ENCODE measurements around the gene CDIPT.

The CDIPT gene

DNA sequence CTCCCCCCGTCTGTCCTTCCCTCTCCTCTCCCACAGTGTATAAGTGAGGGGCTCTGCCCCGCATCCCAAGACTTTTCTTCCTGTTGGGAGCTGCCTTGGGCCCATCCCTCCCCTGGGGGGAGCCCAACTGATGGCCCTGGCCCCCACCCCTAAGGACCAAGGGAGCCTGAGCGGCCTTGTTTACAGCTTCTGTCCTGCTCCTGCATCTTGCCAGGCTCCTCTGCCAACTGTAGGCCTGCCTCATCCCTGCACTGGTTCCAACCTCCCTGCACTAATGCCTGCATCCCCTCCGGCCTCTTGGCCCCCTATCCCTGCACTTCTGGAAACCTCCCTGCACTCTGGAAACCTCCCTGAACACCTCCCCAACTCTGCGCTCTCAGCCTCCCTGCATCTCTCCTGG lies 48.4 kb downstream of the CDIPT start:
- peak overlapping the region in 1 of 2 experiments; percentile 6 for H3K23ac ChIP-seq (ENCODE audit: low read length in 2 of 2)
- no peak for DNase-seq
- H3K9me3 ChIP-seq (ENCODE audit: control insufficient read depth, low read length) = no peaks in the 10 kb centered on the region
- peak overlapping the region; percentile 24 for H3K4me2 ChIP-seq (ENCODE audit: low read length, poor library complexity, severe bottlenecking)
- peaks cover 54% of the 10 kb centered on the region for H3K4me1 ChIP-seq (ENCODE audit: control insufficient read depth, insufficient read depth, low read depth, low read length)
- 91% methylated on average over 5 of the region's 5 CpGs for WGBS
- peak overlapping the region; percentile 41 for H4K8ac ChIP-seq (ENCODE audit: low read length)
- no peak overlapping the region for H3K27ac ChIP-seq (ENCODE audit: low read length, poor library complexity, severe bottlenecking)
- H4K91ac ChIP-seq (ENCODE audit: low read length) = peak overlapping the region; percentile 45
- H2BK15ac ChIP-seq (ENCODE audit: low read depth, poor library complexity, severe bottlenecking) = no peak overlapping the region
- H3K18ac ChIP-seq (ENCODE audit: low read depth in 1 of 2, low read length in 2 of 2) = peak overlapping the region in 1 of 2 experiments; percentile 37
- H3K4ac ChIP-seq (ENCODE audit: low read depth in 1 of 2, low read length in 2 of 2) = peak overlapping the region in 1 of 2 experiments; percentile 6
- no peak overlapping the region for H2BK120ac ChIP-seq (ENCODE audit: low read depth, low read length)
- no peak overlapping the region for H2BK5ac ChIP-seq (ENCODE audit: low read depth, low read length, poor library complexity, severe bottlenecking)
- peak overlapping the region; percentile 44 for H2AK5ac ChIP-seq (ENCODE audit: low read length, severe bottlenecking)
- peaks cover 10% of the 10 kb centered on the region for H3K79me1 ChIP-seq (replicated peaks; ENCODE audit: low read length, poor library complexity, severe bottlenecking)
- peak overlapping the region in 1 of 2 experiments; percentile 90 for H3K4me3 ChIP-seq (ENCODE audit: insufficient read depth in 1 of 2, low read depth in 1 of 2, low read length in 2 of 2)
- H3K27me3 ChIP-seq (ENCODE audit: control insufficient read depth in 1 of 2, insufficient read depth in 1 of 2, low read length in 2 of 2) = no peaks in the 10 kb centered on the region
- H2AFZ ChIP-seq (ENCODE audit: low read depth, low read length) = no peak overlapping the region
- peak overlapping the region in 1 of 2 experiments; percentile 40 for H2BK12ac ChIP-seq (ENCODE audit: low read length in 2 of 2)
- peak overlapping the region; percentile 93 for H3K9ac ChIP-seq (ENCODE audit: low read length)
- no peak overlapping the region for H3K14ac ChIP-seq (ENCODE audit: low read length in 2 of 2)
- peaks cover 24 to 26% of the 10 kb centered on the region in 2 experiments for H3K36me3 ChIP-seq (ENCODE audit: control insufficient read depth in 1 of 2, insufficient read depth in 2 of 2, low read depth in 1 of 2, low read length in 2 of 2)

GRCh38 chr16:29813644-29814562 lies 49.1 kb downstream of the CDIPT start:
- peaks cover 23 to 24% of the 10 kb centered on the region in 2 experiments for H3K36me3 ChIP-seq (ENCODE audit: control insufficient read depth in 1 of 2, insufficient read depth in 2 of 2, low read depth in 1 of 2, low read length in 2 of 2)
- no peak overlapping the region for H2BK15ac ChIP-seq (ENCODE audit: low read depth, poor library complexity, severe bottlenecking)
- peaks cover 54% of the 10 kb centered on the region for H3K4me1 ChIP-seq (ENCODE audit: control insufficient read depth, insufficient read depth, low read depth, low read length)
- peaks cover 10% of the 10 kb centered on the region for H3K79me1 ChIP-seq (replicated peaks; ENCODE audit: low read length, poor library complexity, severe bottlenecking)
- H3K9ac ChIP-seq (ENCODE audit: low read length) = peak overlapping the region; percentile 93
- peak overlapping the region in 1 of 2 experiments; percentile 1 for H3K4ac ChIP-seq (ENCODE audit: low read depth in 1 of 2, low read length in 2 of 2)
- H2BK5ac ChIP-seq (ENCODE audit: low read depth, low read length, poor library complexity, severe bottlenecking) = no peak overlapping the region
- peak overlapping the region in 1 of 2 experiments; percentile 90 for H3K4me3 ChIP-seq (ENCODE audit: insufficient read depth in 1 of 2, low read depth in 1 of 2, low read length in 2 of 2)
- WGBS = 92% methylated on average over 18 of the region's 24 CpGs
- no peaks in the 10 kb centered on the region for H3K9me3 ChIP-seq (ENCODE audit: control insufficient read depth, low read length)
- no peak for DNase-seq
- H2BK120ac ChIP-seq (ENCODE audit: low read depth, low read length) = no peak overlapping the region
- no peak overlapping the region for H3K4me2 ChIP-seq (ENCODE audit: low read length, poor library complexity, severe bottlenecking)
- H3K14ac ChIP-seq (ENCODE audit: low read length in 2 of 2) = no peak overlapping the region
- H3K18ac ChIP-seq (ENCODE audit: low read depth in 1 of 2, low read length in 2 of 2) = peak overlapping the region in 1 of 2 experiments; percentile 6
- no peak overlapping the region for H3K27ac ChIP-seq (ENCODE audit: low read length, poor library complexity, severe bottlenecking)
- no peak overlapping the region for H4K8ac ChIP-seq (ENCODE audit: low read length)
- no peak overlapping the region for H3K23ac ChIP-seq (ENCODE audit: low read length in 2 of 2)
- H2AK5ac ChIP-seq (ENCODE audit: low read length, severe bottlenecking) = no peak overlapping the region
- peak overlapping the region in 1 of 2 experiments; percentile 29 for H2BK12ac ChIP-seq (ENCODE audit: low read length in 2 of 2)
- no peak overlapping the region for H2AFZ ChIP-seq (ENCODE audit: low read depth, low read length)
- no peak overlapping the region for H4K91ac ChIP-seq (ENCODE audit: low read length)
- no peaks in the 10 kb centered on the region for H3K27me3 ChIP-seq (ENCODE audit: control insufficient read depth in 1 of 2, insufficient read depth in 1 of 2, low read length in 2 of 2)

GRCh38 chr16:29812754-29813643 lies 50.0 kb downstream of the CDIPT start:
- H3K9me3 ChIP-seq (ENCODE audit: control insufficient read depth, low read length) = no peaks in the 10 kb centered on the region
- H3K79me1 ChIP-seq (replicated peaks; ENCODE audit: low read length, poor library complexity, severe bottlenecking) = peaks cover 10% of the 10 kb centered on the region
- no peak overlapping the region for H2AFZ ChIP-seq (ENCODE audit: low read depth, low read length)
- H3K4me1 ChIP-seq (ENCODE audit: control insufficient read depth, insufficient read depth, low read depth, low read length) = peaks cover 58% of the 10 kb centered on the region
- peak overlapping the region; percentile 96 for H3K4me2 ChIP-seq (ENCODE audit: low read length, poor library complexity, severe bottlenecking)
- H4K8ac ChIP-seq (ENCODE audit: low read length) = peak overlapping the region; percentile 12
- peaks cover 19 to 27% of the 10 kb centered on the region in 2 experiments for H3K36me3 ChIP-seq (ENCODE audit: control insufficient read depth in 1 of 2, insufficient read depth in 2 of 2, low read depth in 1 of 2, low read length in 2 of 2)
- H3K23ac ChIP-seq (ENCODE audit: low read length in 2 of 2) = peak overlapping the region in 1 of 2 experiments; percentile 46
- H3K9ac ChIP-seq (ENCODE audit: low read length) = peak overlapping the region; percentile 87
- peak overlapping the region; percentile 79 to 83 for H2BK12ac ChIP-seq (ENCODE audit: low read length in 2 of 2)
- peak overlapping the region in 1 of 2 experiments; percentile 17 for H3K4ac ChIP-seq (ENCODE audit: low read depth in 1 of 2, low read length in 2 of 2)
- peak overlapping the region; percentile 50 for H2AK5ac ChIP-seq (ENCODE audit: low read length, severe bottlenecking)
- no peak overlapping the region for H4K91ac ChIP-seq (ENCODE audit: low read length)
- peak overlapping the region; percentile 88 for H2BK15ac ChIP-seq (ENCODE audit: low read depth, poor library complexity, severe bottlenecking)
- no peaks in the 10 kb centered on the region for H3K27me3 ChIP-seq (ENCODE audit: control insufficient read depth in 1 of 2, insufficient read depth in 1 of 2, low read length in 2 of 2)
- H3K4me3 ChIP-seq (ENCODE audit: insufficient read depth in 1 of 2, low read depth in 1 of 2, low read length in 2 of 2) = peak overlapping the region in 1 of 2 experiments; percentile 90
- no peak for DNase-seq
- no peak overlapping the region for H2BK5ac ChIP-seq (ENCODE audit: low read depth, low read length, poor library complexity, severe bottlenecking)
- peak overlapping the region; percentile 40 to 95 for H3K18ac ChIP-seq (ENCODE audit: low read depth in 1 of 2, low read length in 2 of 2)
- no peak overlapping the region for H2BK120ac ChIP-seq (ENCODE audit: low read depth, low read length)
- no peak overlapping the region for H3K14ac ChIP-seq (ENCODE audit: low read length in 2 of 2)
- H3K27ac ChIP-seq (ENCODE audit: low read length, poor library complexity, severe bottlenecking) = no peak overlapping the region
- WGBS = 83% methylated on average over 6 of the region's 9 CpGs

Data from mesenchymal stem cell (in vitro differentiated cells and primary cell).